Lower leg skin (tissue), 3 donors: ENCODE measurements around the gene POLR2L.

Experiments used
- CTCF ChIP-seq, 3 donors: fragments of 450-650 bp; IDR thresholded peaks; one replicate each; pipeline ENCODE4 v1.5.1; 2016; ENCODE audit warnings: antibody characterized with exemption in 3 of 3, mild to moderate bottlenecking in 3 of 3, moderate library complexity in 2 of 3
- POLR2A ChIP-seq, 2 donors: fragments of 450-650 bp; IDR thresholded peaks; one replicate each; pipeline ENCODE4 v1.6.1; 2016 to 2017; ENCODE audit warnings: antibody characterized with exemption in 2 of 2, mild to moderate bottlenecking in 1 of 2, moderate library complexity in 1 of 2

GRCh38 chr11:883527-883926, 41.2 kb upstream of the POLR2L start:
- TF ChIP-seq CTCF (IDR thresholded peaks at IDR 0.05) (no peak), POLR2A (IDR thresholded peaks at IDR 0.05) (no peak)
